WTC11 (cell line): Measurements from ENCODE around the gene EEF1AKMT4.

ENCODE experiments used
- ETV6 ChIP-seq: sonication (generic); formaldehyde crosslinking; IDR thresholded peaks from 2 replicates; pipeline ENCODE4 v1.8.1; 2022; ENCODE audit warnings: mild to moderate bottlenecking, missing genetic modification reagents
- SP1 ChIP-seq: sonication (generic); formaldehyde crosslinking; conservative IDR thresholded peaks from 2 replicates; pipeline ENCODE4 v1.8.1; 2022; ENCODE audit warnings: missing genetic modification reagents
- ZNF317 ChIP-seq: sonication (generic); formaldehyde crosslinking; IDR thresholded peaks from 2 replicates; pipeline ENCODE4 v1.8.1; 2023; ENCODE audit warnings: low read depth, mild to moderate bottlenecking, moderate library complexity, missing genetic modification reagents, borderline replicate concordance
- TF ChIP-seq, protein P1 (sequence below): fragments of 200-600 bp; IDR thresholded peaks from 2 replicates; pipeline ENCODE4 v1.8.0; 2022; ENCODE audit warnings: antibody characterized with exemption
- TF ChIP-seq, protein P2 (sequence below): sonication (generic); formaldehyde crosslinking; IDR thresholded peaks from 2 replicates; pipeline ENCODE4 v1.8.0; 2022; ENCODE audit warnings: mild to moderate bottlenecking, missing genetic modification reagents
- TF ChIP-seq, protein P3 (sequence below): sonication (generic); formaldehyde crosslinking; IDR thresholded peaks from 2 replicates; pipeline ENCODE4 v1.8.1; 2022; ENCODE audit warnings: low read depth, mild to moderate bottlenecking, moderate library complexity, missing genetic modification reagents, borderline replicate concordance
- TF ChIP-seq, protein P4 (sequence below): sonication (generic); formaldehyde crosslinking; IDR thresholded peaks from 2 replicates; pipeline ENCODE4 v1.8.0; 2022; ENCODE audit warnings: mild to moderate bottlenecking, missing genetic modification reagents

DNA sequence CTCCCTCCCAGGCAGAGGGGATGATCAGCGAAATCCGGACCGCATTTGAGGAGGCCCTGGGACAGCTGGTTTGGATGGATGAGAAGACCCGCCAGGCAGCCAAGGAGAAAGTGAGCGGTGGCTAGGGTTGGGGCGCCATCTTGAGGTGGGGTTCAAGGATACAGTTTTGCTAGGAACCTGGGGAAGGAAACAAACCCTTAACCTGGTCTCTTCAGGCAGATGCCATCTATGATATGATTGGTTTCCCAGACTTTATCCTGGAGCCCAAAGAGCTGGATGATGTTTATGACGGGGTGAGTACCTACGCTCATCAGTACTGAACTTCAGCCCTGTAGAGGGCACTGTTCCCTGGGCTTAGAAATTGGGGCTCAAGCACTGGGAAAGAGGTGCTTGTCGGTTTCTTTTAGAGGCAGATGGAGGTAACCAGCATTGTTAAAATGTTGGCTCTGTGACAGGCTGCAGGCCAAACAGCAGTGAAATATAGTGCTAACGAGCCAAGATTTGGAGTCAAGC lies 40.0 kb downstream of the EEF1AKMT4 start:
- TF ChIP-seq ETV6 (no peak), ZNF317 (no peak), SP1 (CRISPR knock-in tag) (no peak)
- TF ChIP-seq, protein P1, sequence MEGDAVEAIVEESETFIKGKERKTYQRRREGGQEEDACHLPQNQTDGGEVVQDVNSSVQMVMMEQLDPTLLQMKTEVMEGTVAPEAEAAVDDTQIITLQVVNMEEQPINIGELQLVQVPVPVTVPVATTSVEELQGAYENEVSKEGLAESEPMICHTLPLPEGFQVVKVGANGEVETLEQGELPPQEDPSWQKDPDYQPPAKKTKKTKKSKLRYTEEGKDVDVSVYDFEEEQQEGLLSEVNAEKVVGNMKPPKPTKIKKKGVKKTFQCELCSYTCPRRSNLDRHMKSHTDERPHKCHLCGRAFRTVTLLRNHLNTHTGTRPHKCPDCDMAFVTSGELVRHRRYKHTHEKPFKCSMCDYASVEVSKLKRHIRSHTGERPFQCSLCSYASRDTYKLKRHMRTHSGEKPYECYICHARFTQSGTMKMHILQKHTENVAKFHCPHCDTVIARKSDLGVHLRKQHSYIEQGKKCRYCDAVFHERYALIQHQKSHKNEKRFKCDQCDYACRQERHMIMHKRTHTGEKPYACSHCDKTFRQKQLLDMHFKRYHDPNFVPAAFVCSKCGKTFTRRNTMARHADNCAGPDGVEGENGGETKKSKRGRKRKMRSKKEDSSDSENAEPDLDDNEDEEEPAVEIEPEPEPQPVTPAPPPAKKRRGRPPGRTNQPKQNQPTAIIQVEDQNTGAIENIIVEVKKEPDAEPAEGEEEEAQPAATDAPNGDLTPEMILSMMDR: peak; percentile 52
- TF ChIP-seq, protein P2, sequence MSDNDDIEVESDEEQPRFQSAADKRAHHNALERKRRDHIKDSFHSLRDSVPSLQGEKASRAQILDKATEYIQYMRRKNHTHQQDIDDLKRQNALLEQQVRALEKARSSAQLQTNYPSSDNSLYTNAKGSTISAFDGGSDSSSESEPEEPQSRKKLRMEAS (CRISPR knock-in tag): no peak
- TF ChIP-seq, protein P3, sequence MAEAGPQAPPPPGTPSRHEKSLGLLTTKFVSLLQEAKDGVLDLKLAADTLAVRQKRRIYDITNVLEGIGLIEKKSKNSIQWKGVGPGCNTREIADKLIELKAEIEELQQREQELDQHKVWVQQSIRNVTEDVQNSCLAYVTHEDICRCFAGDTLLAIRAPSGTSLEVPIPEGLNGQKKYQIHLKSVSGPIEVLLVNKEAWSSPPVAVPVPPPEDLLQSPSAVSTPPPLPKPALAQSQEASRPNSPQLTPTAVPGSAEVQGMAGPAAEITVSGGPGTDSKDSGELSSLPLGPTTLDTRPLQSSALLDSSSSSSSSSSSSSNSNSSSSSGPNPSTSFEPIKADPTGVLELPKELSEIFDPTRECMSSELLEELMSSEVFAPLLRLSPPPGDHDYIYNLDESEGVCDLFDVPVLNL (CRISPR knock-in tag): no peak
- TF ChIP-seq, protein P4, sequence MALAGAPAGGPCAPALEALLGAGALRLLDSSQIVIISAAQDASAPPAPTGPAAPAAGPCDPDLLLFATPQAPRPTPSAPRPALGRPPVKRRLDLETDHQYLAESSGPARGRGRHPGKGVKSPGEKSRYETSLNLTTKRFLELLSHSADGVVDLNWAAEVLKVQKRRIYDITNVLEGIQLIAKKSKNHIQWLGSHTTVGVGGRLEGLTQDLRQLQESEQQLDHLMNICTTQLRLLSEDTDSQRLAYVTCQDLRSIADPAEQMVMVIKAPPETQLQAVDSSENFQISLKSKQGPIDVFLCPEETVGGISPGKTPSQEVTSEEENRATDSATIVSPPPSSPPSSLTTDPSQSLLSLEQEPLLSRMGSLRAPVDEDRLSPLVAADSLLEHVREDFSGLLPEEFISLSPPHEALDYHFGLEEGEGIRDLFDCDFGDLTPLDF: no peak
